GM12864 (cell line): Measurements from ENCODE around the gene RAB17.

Experiments used
- DNase-seq: peaks from one replicate; pipeline ENCODE4 v3.0.0-alpha.2; 2011; ENCODE audit warnings: low read depth
- H3K4me3 ChIP-seq: 2 replicates; pipeline ENCODE4 v1.5.1; 2011; ENCODE audit warnings: mild to moderate bottlenecking, low read depth, low read length, control low read depth
- CTCF ChIP-seq: IDR thresholded peaks from 2 replicates; pipeline ENCODE4 v1.5.1; 2011; ENCODE audit warnings: low read depth, mild to moderate bottlenecking, moderate library complexity, low read length, control low read depth, inconsistent platforms; ENCODE audit errors: missing control alignments

Gene RAB17

DNA sequence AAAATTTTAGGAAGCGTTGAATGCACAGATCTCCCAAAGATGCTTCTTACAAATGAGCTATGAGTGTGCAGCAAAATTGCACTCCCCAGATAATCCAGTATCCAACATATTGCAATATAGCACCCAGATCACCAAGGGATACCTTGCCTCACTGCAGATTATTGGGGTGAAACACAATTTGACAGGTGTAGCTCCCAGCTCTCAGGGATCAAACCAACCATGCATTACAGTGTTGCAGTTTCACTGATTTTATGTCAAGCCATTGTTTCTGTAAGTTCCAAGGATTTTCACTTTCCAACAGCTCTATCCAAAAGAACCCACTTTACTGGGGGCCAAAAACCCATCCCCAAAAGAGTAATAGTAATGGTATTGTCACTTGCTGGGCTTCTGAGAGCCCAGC lies 35.0 kb downstream of the RAB17 start:
- no peak for DNase-seq
- H3K4me3 ChIP-seq, result no peak overlapping the region
- TF ChIP-seq CTCF, result no peak

DNA sequence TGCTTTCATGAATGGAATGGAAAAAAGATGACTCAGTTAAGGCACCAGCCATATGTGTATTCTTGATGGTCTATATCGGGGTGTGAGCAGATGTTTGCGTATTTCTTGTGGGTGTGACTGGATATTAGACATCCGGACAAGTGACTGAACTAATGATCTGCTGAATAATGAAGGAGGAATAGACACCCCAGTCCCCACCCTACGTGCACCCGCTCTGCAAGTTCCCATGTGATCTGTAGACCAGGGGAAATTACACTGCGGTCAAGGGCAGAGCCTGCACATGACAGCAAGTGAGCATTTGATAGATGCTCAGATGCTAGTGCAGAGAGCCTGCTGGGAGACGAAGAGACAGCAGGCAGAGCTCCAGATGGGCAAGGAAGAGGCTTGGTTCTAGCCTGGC lies 36.6 kb downstream of the RAB17 start:
- H3K4me3 ChIP-seq, result no peak overlapping the region
- DNase-seq, result no peak
- no peak for TF ChIP-seq CTCF

DNA sequence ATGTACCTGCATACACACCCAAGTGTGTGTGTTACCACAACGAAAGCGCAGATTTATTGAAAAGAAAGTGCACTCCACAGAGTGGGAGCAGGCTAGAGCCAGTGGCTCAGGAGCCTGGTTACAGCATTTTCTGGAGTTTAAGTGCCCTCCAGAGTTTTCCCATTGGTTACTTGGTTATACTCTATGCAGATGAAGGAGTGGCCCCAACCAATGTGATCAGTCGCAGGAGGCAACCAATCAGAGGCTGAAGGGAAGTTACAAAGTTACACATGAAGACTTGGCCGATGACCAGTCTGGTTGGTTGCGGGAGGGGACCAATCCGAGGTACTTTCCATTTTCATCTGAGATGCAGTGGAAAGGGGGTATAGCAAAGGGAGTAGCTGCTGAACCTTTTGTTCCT lies 37.6 kb downstream of the RAB17 start:
- no peak for TF ChIP-seq CTCF
- H3K4me3 ChIP-seq, result no peak overlapping the region
- no peak for DNase-seq

DNA sequence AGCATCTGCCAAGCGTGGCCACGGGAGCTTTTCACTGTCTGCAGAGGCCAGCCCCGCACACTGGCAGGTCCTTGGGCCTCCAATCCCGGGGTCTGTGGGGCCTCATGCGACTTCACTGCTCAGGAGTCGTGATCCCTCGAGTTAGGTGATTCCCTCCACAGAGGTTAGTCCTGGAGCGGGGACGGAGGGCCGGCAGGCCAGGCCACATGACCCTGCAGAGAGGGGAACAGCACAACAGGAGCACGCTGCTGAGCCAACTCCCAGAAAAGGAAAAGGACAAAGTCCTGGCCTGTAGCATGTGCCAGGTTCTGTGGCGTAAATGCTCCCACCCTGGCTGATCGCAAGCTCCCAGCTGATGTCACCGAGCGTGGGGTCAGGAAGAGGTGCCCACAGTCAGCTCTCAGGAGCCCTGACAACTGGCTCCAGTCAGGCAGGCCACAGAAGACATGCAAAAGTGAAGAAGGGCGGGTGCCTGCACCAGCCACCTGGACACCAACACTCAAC lies 39.4 kb downstream of the RAB17 start:
- no peak for TF ChIP-seq CTCF
- H3K4me3 ChIP-seq, result no peak overlapping the region
- no peak for DNase-seq

DNA sequence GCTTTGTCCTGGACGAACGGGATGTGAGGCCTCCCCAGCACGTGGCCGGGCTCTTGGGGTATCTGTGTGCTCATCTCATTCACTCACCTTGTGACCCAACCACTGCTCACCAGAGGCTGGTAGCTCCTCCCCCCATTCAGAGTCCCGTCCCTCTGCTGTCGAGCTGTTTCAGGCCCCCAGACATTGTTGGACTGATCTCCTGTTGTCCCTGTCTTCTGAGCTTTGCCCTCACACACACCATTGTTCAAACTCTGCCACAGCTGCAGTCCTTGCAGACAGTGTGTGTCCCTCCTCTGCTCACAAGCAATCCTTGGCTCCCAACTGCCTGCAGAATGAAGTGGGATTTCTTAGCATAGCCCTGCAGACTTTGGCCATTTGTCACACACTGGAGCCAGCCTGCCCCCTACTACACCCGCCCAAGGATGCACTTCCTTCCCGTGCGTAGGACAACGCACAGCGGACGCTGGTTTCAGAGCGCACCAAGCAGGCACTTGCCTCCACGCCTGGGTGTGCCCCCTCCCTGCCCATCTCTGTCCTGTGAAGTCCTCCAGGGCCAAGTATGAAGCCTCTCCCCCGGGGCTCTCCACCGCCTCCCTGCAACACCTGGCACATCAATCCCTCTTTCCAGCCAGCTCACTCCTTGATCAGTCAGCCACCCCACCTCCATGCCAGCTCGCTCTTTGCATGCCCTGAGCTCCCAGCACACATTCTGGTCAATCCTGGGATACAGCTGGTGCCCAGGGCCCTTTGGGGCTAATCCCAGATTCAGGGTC lies 40.7 kb downstream of the RAB17 start:
- no peak for TF ChIP-seq CTCF
- DNase-seq, result no peak

DNA sequence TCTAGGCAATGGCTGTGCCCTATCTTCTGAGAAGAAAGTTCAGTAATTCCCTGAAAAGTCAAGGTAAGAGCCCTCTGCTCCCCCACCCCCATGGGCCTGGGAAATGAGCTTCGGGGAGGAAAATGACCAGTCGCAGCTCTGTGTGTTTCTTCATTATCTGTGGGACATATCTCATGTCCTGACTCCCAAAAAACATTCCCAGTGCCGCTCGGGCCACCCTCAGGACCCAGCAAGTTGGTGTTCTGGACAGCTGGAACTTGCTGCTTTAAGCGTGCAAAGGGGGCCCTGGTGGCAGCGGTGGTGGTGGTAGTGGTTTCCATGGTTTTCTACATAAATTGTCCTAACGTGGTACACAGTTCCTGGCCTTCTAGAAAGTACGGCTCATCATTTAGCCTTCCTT lies 41.3 kb downstream of the RAB17 start:
- no peak for TF ChIP-seq CTCF
- no peak for DNase-seq
- H3K4me3 ChIP-seq, result no peak overlapping the region

More for the DNA sequence above, 40.7 kb downstream of the RAB17 start:
- no peak overlapping the region for H3K4me3 ChIP-seq
